ENCODE results near the gene SELENOM. TPM values are rescaled to one million over a fixed set of nuclear protein-coding genes. Genes with fewer than 3 reads are reported as not detected.

The SELENOM gene
- total and polyA plus RNA-seq, 2 donors (not counting 1 experiment from before 2014, with no cell fraction given): 23.6 to 43.3 TPM

GRCh38 chr22:31133911-31134310 lies 26.5 kb upstream of the SELENOM start:
- Histone ChIP-seq H3K4me1 (ENCODE audit: control insufficient read depth in 2 of 2, insufficient read depth in 2 of 2, low read length in 2 of 2) (no peaks in the 10 kb centered on the region), H4K20me1 (ENCODE audit: control insufficient read depth, insufficient read depth, low read length, poor library complexity, severe bottlenecking) (no peaks in the 10 kb centered on the region), H3K27ac (ENCODE audit: low read length in 2 of 2) (no peak overlapping the region), H3K4me2 (replicated peaks; ENCODE audit: low read depth, low read length, poor library complexity, severe bottlenecking) (no peak overlapping the region), H3K4me3 (ENCODE audit: control extremely low read depth in 1 of 5, extremely low read depth in 1 of 5, insufficient read depth in 1 of 5, low read depth in 2 of 5, low read length in 4 of 5) (no peak overlapping the region), H3K27me3 (replicated peaks in 1 of 4; ENCODE audit: control extremely low read depth in 1 of 4, control insufficient read depth in 3 of 4, insufficient read depth in 4 of 4, low read length in 3 of 4) (no peaks in the 10 kb centered on the region), H3K9ac (ENCODE audit: low read length) (no peak overlapping the region), H3K9me3 (ENCODE audit: control extremely low read depth in 1 of 3, control insufficient read depth in 2 of 3, insufficient read depth in 1 of 3, low read length in 2 of 3) (no peaks in the 10 kb centered on the region), H3K36me3 (replicated peaks in 1 of 2; ENCODE audit: control extremely low read depth in 1 of 2, control insufficient read depth in 1 of 2, extremely low read depth in 1 of 2, insufficient read depth in 2 of 2, low read length in 1 of 2) (no peaks in the 10 kb centered on the region), H3K79me2 (ENCODE audit: control insufficient read depth, insufficient read depth, low read length) (no peaks in the 10 kb centered on the region), H2AFZ (ENCODE audit: insufficient read depth, low read depth, low read length, poor library complexity, severe bottlenecking) (no peak overlapping the region)
- H3K27me3 Mint-ChIP-seq: no peaks in the 10 kb centered on the region
- no peaks in the 10 kb centered on the region for H3K4me1 Mint-ChIP-seq
- H3K9me3 Mint-ChIP-seq (ENCODE audit: insufficient read depth): no peaks in the 10 kb centered on the region
- DNase-seq (no peak), ATAC-seq (ENCODE audit: low read depth) (no peak)
- ChIA-PET CTCF (no interaction called here), POLR2A (no interaction called here)
- no peak overlapping the region for H3K27ac Mint-ChIP-seq
- WGBS (ENCODE audit: insufficient coverage): 96% methylated on average over 19 of the region's 19 CpGs
- H3K4me3 Mint-ChIP-seq: no peak overlapping the region
- TF ChIP-seq CTCF (IDR thresholded peaks at IDR 0.05): no peak
- no peak for TF ChIP-seq EZH2 (IDR thresholded peaks at IDR 0.05; ENCODE audit: borderline replicate concordance, insufficient read depth, low read depth, low read length, poor library complexity, severe bottlenecking)
- intact Hi-C loops (cut with micrococcal nuclease): no loop called here

GRCh38 chr22:31130873-31131272 lies 23.5 kb upstream of the SELENOM start:
- Histone ChIP-seq H3K9ac (ENCODE audit: low read length) (no peak overlapping the region), H2AFZ (ENCODE audit: insufficient read depth, low read depth, low read length, poor library complexity, severe bottlenecking) (no peak overlapping the region), H3K36me3 (replicated peaks in 1 of 2; ENCODE audit: control extremely low read depth in 1 of 2, control insufficient read depth in 1 of 2, extremely low read depth in 1 of 2, insufficient read depth in 2 of 2, low read length in 1 of 2) (no peaks in the 10 kb centered on the region), H3K4me3 (ENCODE audit: control extremely low read depth in 1 of 5, extremely low read depth in 1 of 5, insufficient read depth in 1 of 5, low read depth in 2 of 5, low read length in 4 of 5) (no peak overlapping the region), H3K9me3 (ENCODE audit: control extremely low read depth in 1 of 3, control insufficient read depth in 2 of 3, insufficient read depth in 1 of 3, low read length in 2 of 3) (peaks cover 0 to 9% (median 0%) of the 10 kb centered on the region in 3 donors), H3K4me2 (replicated peaks; ENCODE audit: low read depth, low read length, poor library complexity, severe bottlenecking) (no peak overlapping the region), H3K27ac (ENCODE audit: low read length in 2 of 2) (no peak overlapping the region), H3K79me2 (ENCODE audit: control insufficient read depth, insufficient read depth, low read length) (no peaks in the 10 kb centered on the region), H3K4me1 (ENCODE audit: control insufficient read depth in 2 of 2, insufficient read depth in 2 of 2, low read length in 2 of 2) (peaks cover 5 to 12% of the 10 kb centered on the region in 2 donors), H3K27me3 (replicated peaks in 1 of 4; ENCODE audit: control extremely low read depth in 1 of 4, control insufficient read depth in 3 of 4, insufficient read depth in 4 of 4, low read length in 3 of 4) (peaks cover 0 to 12% (median 0%) of the 10 kb centered on the region in 4 experiments), H4K20me1 (ENCODE audit: control insufficient read depth, insufficient read depth, low read length, poor library complexity, severe bottlenecking) (no peaks in the 10 kb centered on the region)
- Mint-ChIP-seq H3K4me1 (peaks cover 6% of the 10 kb centered on the region), H3K27ac (no peak overlapping the region), H3K4me3 (no peak overlapping the region), H3K9me3 (ENCODE audit: insufficient read depth) (no peaks in the 10 kb centered on the region), H3K27me3 (no peaks in the 10 kb centered on the region)
- no peak for TF ChIP-seq EZH2 (IDR thresholded peaks at IDR 0.05; ENCODE audit: borderline replicate concordance, insufficient read depth, low read depth, low read length, poor library complexity, severe bottlenecking)
- no peak for TF ChIP-seq CTCF (IDR thresholded peaks at IDR 0.05)
- 87% methylated on average over 2 of the region's 2 CpGs for WGBS (ENCODE audit: insufficient coverage)
- DNase-seq: no peak
- POLR2A ChIA-PET: no interaction called here
- intact Hi-C loops (cut with micrococcal nuclease): no loop called here
- CTCF ChIA-PET: interaction anchor here (0.6 to 0.7 kb wide), 2 partner anchors 36 to 235 kb away, joined by 3 to 5 read pairs; no protein-coding TSS in a partner anchor
- ATAC-seq (ENCODE audit: low read depth): no peak
